Activated CD4-positive, alpha-beta T cell treated with anti-CD3 and anti-CD28 coated beads, Interleukin-2, amount 50 U/mL, for 4 hours (primary cell): ENCODE results near the gene ANO2.

Source experiments
- DNase-seq, 2 experiments: peaks; one replicate each; pipeline ENCODE4 v3.0.0-alpha.2; 2020

ANO2 gene

DNA sequence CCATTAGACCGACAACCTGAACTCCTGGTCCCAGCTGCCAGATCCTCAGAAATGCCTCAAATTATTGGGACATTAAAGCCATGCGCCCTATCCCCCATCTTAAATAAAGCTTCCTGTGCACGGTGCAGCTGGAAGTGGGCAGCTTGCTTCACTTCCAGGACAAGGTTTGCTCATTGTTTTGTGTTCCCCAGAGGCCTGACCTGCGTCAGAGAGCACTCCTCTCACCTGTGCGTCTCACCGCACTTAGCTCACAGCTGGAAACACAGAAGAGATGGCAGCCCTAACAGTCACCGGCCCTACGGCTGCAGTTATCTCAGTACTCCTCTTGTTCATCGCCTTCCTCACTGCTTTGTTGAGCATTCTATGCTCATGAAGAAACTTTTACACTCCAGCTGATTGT is 135.5 kb downstream of the ANO2 start:
- DNase-seq, result no peak

DNA sequence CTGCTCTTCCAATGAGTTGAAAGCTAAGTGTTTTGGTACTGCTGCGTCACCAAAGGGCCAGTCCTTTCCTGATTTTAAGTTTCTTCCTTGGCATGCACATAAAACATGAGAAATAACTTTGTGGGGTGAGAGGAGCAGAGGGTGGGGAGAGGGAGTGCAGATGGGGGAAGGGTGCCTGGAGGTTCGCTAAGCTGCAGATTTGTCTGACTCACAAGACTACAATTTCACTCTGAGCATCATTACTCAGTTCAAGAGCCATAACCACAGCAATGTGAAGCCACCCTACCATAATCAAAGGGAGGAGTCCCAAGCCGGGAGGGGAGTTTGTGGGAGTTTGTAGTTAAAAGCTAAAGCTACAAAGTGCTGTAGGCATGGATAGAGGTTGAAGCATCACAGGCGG is 136.1 kb downstream of the ANO2 start:
- no peak for DNase-seq

DNA sequence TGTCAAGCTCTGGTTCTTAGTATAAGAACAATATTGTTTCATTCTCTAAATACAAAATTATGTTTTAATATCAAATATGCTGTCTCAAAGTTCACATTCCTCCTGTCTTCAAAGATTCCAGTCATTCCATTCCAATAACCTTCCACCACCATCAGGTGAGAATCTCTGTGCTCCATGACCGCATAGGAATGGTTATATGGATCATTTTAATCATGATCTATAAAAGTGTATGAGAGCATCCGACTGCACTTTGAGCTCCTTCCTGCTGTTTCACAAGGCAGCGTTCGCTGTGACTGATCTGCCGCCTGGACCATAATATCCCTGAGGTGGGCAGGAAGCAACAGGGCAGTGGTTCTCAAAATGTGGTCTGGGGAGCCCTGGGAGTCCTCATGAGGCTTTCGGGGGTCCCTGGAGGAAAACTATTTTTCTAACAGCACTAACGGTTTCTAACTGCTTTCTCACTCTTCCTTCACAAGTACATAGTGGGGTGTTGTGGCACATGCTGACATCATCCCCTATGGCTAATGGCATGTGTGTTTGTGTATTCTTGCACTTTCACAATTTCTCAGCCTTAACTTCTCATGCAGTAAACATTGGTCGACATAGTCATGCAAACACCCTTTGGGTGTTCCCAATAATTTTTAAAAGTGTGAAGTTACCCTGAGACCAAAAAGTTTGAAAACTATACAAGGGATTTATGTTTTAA is 137.4 kb downstream of the ANO2 start:
- no peak for DNase-seq

DNA sequence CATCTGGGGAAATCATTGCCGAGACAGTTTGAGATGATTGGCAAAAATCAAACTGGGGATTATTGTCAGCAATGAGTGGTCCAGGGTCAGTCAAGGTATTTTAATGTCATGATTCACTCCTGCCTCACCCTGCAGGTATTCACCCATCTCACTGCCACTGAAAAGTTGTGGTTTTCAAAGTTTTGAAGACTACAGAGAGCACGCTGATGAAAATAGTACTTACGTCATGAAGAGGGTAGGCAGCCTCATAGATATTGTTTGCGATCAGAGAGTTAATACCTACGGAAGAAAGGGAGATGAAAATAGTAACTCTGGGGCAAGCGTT is 138.0 kb downstream of the ANO2 start:
- no peak for DNase-seq

DNA sequence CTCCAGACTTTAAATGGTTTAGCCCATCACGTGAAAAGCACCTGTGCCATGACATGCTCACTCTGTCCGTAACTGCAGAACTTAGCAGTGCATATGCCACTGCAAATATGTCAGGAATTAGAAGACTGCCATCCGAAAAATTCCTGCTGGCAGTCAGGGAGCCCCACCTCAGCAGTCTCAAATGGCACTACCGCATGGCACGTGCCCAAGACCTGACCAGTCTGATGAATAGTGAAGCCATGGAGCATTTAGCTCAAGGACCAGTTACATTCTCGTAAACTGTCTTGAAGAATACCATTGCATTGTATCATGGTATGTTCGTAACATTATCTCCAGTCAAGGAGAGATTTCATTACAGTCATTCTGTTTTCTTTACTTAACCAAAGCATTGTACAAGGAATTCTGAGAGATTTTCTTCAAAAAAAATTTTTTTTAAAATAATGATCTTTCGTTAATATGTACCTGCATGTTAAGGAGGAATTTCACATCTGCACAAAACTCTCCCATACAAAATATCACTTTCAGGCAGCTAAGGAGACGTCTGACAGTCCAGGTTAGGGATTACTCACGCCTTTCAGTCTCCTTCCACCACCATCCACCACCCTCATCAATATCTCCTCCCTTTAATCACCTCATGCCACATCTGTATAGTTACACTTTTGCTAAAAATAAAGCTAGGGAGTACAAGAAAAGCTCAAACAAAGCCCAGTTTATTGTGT is 138.5 kb downstream of the ANO2 start:
- DNase-seq, result no peak

DNA sequence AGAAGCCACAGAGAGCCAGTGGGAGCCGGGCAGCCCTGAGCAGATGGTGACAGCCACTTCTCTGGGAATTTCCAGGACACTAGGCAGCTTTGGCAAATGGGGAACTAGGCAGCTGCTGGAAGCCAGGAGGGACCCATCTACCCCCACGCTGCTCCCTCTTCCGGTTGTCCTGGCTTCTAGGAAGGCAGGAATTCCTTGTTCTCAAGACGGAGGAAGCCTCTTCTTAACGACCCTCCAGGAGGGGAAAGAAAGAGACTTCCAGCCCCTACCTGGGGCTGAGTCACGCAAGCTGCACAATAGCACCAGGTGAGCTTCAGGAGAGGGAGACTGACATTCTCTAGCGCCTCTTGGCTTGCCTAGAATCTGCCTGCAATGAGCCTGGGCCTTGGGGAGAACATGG is 141.5 kb downstream of the ANO2 start:
- no peak for DNase-seq

DNA sequence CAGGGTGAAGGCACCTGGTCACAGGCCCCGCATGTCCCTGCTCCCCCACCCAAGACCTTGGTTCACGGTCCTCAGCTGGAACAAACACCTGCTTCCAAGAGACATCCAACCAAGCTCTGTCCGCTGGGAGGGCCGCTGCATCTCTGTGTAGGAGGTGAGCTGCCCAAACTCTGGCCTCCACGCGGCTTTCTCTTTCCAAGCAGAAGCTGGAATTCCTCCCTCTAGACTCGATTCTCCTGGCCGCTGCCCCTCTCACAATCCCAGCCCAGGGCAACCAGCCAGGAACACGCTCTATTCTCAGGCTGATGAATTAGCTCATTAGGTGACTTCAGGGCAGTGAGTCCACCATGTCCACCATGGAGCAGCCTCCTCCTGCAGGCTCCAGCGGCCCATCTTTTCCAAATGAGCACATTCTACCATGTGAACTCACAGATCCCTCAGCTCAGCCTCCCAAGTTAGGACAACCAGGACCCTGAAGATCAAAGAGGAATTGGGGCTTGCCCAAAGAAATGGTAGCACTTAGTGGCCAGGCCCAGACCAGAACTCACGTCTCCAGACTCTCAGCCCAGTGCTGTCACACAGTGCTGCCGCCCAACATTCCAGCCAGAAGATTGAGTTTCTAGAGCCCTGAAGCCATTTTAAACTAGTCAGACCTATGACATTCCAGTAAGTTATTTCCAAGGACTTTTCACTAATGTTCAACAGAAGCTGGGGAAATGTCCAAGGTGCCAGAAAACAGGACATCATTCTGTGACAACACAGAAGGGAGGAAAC is 146.6 kb downstream of the ANO2 start:
- DNase-seq, result no peak

DNA sequence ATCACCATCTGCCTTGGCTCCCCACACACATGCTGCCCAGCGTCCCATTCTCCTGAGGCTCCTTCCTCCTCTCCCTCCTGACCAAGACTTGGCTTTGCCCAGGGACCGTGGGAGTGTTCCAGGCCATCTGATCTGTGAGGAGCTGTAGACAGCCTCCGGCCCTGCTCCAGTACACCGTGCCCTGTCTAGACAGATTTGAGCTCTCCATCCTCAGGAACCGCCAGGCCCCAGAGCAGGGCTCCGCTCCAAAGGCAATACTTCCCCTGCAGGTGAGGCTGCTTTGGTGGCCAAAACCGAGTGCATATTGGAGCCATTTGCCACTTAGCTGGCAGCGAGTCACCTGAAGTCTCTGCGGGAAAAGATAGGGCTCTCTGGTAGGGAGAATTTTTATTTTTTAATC is 147.4 kb downstream of the ANO2 start:
- DNase-seq, result no peak

DNA sequence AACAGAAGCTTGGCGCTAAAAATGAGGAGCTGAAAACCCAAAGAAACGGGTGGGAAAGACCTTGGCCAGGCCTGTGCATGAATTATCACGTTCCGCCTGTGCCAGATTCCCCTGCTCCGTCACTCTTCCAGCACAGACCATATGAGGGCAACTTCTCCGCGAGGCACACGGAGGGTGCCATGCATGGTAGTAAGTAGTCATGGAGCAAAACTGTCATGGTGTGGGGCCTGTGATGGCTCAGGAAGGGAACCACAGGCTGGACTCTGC is 148.2 kb downstream of the ANO2 start:
- DNase-seq, result no peak

DNA sequence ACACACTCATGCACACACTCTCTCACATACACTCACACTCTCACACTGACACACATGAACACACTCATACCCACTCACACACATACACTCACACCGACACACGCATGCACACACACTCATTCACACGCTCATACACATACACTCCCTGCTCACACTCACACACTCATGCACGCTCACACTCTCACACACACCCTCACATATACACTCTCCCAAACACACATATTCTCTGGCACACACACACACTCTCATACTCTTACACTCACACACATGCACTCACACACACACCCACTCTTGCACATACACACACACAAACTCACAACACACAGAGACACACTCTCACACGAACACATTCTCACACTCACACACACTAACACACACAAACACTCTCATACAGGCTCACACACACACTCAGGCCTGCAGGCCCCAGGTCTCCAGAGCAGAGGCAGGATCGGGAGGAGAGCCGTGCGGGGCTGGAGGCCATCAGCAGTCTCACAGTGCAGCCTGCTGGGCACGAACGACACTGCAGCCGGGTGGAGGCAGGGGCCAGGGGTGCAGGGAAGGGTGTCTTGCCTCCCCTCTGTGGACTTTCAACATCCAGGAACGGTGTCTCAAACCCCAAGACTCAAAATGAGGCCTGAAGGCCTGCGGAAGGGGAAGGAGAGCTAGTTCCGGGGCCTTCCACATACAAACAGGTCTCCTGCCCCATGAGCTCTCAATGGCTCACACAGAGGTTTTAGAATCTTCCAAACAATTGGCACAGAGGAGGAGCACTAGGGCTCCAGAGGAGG is 148.7 kb downstream of the ANO2 start:
- DNase-seq, result no peak

DNA sequence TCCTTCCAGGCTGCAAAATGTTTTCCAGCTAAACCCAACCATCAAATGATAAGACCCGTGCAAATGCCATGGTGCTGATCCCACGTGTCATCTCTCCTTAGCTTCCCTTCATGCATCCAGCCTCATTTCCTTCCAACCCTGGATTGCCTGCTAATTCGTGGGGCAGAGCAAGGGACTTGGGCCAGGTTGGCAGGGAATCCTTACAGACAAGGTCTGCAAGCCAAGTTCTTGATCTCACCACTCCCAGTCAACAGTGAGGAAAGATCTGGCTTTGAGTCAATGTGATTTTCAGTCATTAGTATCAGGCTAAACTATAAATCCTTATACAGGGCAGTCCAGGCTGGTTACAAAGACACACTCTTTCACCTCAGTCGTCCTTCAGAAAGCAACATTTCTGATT is 150.9 kb downstream of the ANO2 start:
- DNase-seq, result no peak

DNA sequence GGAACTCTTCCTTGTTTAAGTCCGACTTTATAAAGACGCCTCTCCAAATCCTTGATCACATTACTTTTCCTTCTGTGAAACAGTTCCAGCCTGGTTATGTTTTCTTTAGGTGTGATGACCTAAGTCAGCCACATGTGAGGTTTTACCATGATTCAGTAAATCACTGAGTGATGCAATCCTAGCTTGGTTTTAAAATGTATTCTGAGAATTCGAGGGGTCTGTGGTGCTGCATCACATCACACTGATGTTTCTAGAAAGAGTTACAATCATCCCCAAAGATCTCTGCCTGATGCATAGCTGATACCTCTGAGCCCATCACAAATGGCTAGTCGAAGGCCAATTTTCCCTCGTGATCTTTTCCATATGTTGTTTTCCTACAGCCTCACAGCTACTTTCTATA is 152.7 kb downstream of the ANO2 start:
- DNase-seq, result no peak

DNA sequence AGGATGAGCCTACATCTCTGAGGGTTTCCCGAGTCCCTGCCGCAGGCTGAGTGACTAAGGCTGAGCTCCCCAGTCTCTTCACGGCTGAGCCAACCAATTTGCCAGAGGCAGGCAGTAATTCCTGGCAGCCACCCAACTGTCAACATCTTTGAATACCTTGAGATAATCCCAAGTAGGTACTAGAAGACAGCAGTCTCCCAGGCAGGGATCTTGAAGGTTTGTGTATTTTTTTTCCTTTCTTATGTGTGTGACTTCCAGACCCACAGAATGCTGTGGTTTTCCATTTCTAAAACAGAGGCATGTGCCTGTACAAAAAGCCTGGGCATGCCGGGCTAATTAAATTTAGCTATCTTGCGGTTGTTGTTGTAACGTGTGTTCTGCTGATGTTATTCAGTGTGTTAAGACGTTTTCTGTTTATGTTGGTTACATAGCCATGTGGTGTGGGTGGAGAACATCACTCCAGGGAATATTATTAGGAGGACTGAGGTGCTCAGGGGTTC is 155.5 kb downstream of the ANO2 start:
- DNase-seq, result no peak

DNA sequence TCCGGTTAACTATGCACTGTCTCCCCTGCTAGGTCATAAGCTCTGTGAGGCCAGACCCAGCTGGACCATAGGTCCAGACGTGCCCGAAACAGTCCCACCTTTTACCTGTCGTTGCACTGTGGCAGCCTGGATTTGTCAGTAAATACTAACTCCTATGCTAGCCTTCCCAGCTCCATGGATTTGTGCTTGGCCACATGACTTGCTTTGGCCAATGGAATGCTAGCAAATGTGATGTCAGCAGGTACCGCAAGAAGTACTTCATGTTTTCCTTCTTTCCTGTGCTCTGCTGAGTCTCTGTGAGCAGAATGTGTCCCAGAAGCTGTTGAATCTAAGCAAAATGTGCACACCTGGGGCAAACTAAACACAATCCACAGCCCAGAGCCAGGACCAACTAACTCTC is 157.2 kb downstream of the ANO2 start:
- no peak for DNase-seq

DNA sequence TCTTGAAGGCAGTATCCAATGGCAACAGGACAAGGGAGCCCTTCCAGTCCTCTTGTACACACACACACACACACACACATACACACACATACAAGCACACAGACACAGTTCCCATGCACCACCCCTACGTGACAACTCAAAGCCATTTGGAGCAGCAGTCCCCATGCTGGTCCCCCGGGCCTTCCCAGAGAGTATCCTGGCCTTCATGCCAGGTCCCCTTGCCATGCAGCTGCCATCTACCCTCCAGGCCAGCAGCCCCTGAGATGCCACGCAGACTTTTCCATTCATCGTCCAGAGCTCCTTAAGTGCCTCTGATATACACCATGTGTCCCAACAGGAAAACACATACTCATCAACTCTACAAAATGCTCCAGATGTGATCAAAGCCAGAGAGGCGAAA is 159.5 kb downstream of the ANO2 start:
- DNase-seq, result no peak

DNA sequence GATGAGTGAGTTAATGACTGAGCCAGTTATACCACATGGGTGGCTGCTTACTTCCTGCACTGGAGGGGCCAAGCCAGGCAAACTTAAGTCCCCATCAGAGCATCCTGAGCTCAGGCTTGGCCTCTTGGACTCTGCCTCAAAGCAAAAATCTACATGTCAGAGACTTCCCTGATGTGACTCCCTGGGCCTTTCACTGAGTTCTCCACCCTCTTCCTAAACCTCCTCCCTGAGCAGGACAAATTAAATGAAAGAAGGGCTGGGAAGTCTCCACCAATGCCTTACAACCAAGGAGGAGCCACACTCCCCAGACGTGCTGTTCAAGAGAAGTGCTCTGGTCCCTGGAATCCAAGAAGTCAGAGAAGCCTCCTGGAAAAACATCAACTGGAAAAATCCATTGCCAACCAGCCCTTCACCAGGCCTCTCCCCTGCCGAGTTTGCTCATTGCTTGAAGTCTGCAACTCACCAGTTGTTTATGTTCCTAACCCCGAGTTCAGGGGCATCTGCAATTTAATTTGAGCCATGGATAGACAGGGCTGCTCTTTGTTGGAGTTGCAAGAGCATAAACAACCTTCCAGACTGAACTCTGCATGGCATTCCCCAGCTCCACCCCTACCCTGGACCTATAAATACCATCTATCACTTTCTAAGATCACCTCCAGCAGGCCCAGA is 160.5 kb downstream of the ANO2 start:
- no peak for DNase-seq

DNA sequence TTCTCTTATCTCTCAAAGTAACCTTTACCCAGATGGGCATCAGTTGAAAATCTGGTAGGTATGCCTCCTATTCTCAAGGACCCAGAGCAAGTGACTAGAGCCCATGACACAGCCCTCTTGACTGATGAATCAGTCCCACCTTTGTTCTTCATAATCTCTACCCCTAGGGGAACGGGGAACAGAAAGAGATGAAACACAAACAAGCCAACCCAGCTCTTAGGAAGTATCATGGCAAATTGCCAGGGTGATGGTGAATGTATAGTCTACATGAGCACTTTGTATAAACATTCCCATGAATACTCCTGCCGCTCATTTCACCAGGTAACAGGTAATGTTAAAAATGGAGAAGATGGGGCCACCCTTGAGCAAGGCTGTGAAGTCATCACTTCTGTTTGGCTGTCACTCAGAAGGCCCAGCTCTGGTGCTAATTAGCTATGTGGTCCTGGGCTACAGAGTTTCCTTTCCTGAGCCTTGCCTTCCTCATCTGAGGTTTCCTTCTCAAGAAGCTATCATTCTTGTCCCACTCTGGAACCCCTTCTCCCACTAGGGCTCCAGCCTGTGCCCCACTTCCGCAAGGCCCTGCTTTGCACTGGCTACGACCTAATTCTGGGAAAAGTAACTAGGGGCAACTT is 161.7 kb downstream of the ANO2 start:
- DNase-seq, result no peak

DNA sequence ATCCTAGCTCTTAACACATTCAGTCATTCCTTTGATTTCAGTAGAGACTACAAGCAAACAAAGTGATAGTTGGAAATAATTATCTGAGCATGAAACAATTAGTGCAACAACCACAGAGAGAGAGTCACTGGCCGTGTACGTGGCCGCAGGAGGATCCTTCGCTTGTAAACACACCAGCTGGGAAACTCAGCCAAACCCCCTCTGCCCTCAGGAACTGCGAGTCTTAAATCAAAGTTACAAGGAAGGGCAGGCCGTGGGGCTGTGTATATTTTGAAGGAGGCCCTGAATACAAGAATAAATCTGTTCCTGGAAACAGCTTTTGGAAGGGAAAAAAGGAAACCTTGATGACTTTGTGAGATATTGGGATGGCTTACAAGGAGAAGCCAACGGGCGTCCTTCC is 164.5 kb downstream of the ANO2 start:
- no peak for DNase-seq

DNA sequence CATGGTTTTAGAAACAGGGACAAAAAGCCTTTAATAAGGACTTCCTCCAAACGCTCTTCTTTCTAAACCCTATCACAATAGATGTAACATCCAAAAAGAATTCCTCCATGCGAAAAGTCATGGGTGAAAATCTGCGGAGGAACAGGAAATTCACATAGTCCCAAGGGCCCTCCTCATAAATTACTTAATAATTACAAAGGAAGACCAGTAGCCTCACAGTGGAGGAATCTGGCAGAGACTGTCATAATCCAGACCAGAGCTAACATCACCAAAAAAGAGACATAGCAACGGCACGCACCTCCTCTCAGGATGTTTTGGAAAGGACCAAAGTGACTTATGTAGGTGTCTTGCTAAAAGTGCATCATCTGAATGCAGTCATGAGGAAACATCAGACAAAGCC is 165.7 kb downstream of the ANO2 start:
- no peak for DNase-seq

DNA sequence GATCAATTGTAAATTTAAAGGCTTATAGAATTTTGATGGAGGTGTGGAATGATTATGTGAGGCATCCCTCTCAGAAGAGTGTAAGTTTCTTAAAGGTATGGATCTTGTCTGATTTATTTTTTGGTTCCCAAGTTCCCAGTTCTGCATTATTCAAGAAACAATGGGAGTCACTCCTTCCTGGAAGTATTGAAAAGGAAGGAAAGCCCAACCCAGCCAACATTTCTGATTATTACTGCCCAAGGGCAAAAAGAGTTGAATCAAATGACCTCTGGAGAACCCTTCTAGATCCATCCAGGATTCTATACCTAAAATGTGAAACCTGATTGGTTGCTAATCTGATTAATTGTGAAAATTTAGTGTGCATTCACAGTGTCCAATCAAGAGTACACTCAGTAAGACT is 166.2 kb downstream of the ANO2 start:
- no peak for DNase-seq

DNA sequence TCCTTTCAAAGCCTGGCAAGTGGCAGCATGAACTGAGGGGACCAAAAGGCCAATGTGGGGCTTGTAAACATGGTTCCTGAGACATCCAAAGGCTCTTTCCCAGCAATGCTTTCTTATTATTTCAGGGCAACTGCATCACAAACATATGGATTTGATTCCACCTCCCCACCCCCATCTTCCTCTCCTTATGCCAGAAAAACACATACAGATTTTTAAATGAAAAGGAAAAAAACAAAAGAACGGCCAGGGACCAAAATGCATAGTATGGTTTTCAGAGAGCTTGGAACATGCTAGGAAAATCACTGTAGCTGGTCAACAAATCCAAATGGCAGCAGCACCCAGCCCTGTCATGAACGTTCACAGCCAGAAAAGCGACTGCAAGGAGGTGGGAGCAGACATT is 167.6 kb downstream of the ANO2 start:
- DNase-seq, result no peak

DNA sequence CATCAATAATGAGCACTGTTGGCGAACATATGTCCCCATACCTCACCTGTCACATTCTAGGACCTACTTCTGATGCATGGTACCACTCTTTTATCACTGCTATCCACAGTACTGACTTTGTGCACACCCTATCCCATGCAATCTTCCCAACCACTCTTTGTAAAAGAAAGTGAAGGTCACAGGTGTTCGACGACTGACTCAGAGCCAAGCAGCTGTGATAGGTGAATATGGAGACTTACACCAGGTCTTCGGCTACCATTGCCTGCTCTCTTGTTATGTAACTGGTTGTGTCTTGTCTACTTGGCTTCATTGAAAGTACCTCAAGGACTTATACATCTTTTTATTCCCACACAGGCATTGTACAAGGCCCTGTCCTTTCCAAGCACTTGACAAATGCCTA is 169.0 kb downstream of the ANO2 start:
- DNase-seq, result no peak

DNA sequence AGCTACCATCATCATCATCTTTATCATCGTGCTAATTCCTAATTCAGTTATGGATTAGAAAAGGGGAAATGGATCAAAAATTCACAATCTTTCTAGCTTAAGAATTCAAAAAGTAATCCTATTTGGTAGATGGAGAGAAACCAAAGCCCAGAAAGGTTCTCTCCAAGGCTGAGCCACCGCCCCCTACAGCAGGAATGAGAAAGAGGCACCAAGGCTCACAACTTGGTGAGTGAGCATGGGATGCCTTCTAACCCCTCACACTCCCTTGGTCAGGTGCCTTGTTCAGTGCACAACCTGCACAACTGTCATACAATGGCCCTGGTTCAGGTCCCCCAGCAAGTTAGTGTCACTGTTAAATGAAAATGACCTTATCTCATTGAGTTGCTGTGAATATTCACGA is 171.5 kb downstream of the ANO2 start:
- no peak for DNase-seq
